NOMO-1 treated with dmso at 0.1 percent for 144 hours (cell line): ENCODE results near the gene LAMA1.
"Not testable (repeated sequence)": the region's sequence is repeated elsewhere in the genome, so short reads cannot be mapped to it uniquely, and the experiment has no call there.

ENCODE experiments used
- DNase-seq: peaks from one replicate; lab custom pipeline; 2025; ENCODE audit not compliant: unreplicated experiment; lab: John Stamatoyannopoulos, UW

LAMA1 gene

DNA sequence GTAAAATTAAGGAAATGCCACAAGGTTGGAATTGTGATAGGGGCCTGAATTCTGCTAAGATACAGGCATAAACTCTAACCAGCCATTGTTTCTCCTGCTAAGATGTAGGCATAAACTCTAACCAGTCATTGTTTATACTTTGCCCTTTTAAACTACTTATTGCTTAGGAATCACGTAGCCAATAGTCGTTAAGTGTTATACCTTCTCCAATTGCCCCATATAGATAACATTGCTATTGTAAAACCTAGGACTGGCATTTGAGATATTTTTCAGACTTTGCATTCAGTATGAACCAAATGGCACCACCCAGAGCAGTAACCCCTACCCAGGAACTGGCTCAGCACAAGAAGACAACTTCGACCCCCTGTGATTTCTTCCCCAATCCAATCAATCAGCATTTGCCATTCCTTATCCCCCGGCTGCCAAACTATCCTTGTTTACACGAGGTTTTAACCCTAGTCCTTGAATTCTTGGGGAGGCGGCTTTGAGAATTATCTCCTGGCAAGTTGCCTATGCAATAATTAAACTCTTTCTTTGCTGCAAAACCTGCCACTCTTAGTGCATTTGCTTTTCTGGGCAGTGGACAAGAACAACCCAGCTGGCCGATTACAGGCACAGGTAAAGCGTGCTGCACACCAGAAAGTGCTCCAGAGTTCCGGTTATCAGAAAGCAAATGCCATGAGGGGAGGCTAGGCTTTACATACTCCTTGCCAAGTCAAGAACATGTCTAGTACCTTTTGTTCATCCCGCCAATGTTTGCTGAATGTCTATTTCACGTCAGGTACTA lies 167.6 kb downstream of the LAMA1 start:
- DNase-seq: no peak

DNA sequence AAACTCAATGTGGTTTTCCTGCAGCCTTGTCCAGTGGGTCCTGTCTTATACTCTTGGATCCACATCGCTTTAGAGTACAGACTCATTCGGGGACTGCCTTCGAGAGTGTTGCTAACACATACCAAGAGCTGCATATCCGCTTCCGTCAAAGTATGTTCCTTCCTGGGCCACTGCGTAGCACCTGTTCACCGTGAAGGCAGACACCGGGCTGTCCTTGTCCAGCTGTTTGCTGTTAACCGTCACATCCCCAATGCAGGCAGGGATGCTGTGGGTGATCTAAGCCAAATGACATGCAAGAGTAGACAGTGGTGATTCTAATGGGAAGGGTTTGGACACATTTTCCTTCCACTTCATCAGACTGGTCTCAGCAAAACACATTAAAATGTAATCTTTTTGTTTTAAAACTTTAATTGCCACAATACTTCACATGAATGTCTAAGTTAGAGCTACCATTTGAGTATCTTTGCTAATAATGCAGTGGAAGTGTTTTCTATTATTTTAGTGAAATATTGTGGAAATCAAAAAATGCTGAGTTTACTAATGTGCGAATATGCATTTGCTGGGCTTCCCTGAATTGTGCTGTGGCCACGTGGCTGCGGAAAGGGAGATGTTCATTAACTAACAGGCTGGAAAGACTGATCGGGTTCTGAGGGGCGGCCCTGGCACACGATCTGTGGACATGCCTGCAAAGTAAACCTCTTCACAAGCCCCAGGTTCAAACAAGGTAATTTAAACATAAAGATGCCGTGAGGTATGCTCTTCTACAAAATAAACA lies 169.1 kb downstream of the LAMA1 start:
- no peak for DNase-seq

DNA sequence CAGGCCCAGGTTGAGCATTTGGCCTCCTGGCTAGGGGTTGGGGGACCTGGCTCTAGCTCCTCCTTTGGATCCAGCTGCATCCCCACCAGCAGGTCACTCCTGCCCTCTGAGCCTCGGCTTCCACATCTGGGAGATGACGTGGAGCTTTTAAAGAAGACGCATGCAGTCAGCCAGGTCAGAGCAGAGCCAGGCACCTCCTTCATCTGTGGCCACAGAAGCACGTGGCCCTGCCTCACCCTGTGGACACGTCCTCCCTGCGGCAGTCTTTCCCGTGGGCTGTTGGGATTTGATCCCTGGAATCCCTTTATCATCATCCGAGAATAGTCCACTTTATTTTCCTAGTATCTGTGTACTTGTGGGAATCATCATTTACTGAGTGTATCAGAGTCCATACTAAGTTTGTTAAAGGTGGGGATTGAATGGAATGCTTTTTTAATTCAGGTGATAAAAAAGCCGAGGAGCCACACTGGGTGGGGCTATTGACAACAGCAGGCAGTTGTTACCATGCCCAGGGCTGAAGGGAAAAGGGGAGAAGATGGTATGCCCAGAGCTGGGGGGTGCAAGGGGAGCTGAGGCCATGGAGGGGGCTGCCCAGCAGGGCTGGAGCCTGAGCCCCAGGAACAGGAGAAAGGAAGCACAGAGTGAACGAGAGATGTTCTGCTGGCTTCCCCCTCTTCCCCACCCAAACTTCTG lies 170.1 kb downstream of the LAMA1 start:
- DNase-seq: no peak

DNA sequence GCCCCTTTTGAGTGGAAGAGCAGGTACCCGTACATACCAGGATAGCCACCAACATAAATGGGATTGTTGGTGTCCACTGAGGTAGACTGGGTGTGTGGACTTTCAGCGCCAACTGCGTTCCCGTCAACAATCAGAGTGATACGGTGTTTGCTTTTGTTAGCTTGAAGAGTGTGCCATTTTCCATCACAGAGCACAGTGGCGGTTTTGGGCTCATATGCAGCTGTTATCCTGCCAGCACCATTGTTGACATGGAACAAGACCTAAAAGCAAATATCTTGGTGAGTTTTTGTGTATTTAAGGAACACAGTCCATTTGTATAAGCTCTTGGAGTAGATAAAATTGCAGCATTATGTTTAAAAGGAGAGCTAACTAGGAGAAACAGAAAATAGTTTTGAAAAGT lies 174.5 kb downstream of the LAMA1 start:
- no peak for DNase-seq

DNA sequence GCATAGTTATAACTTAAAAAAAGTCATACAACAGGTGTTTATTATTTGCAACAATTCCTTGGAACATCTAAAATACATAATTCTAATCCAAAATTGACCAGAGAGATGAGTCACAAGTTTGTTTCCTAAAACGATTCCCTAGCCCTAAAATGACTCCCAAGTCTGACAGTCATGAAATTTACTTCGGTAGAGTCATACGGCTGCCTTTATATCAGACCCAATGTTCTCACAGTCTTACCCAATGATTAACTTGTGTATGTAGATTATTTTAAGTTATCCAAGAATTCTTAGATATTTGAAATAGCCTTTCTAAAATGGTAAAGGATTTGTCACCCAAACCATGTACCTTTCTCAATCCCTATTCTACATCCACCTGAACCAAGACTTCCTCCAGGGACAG lies 174.9 kb downstream of the LAMA1 start:
- DNase-seq: no peak

DNA sequence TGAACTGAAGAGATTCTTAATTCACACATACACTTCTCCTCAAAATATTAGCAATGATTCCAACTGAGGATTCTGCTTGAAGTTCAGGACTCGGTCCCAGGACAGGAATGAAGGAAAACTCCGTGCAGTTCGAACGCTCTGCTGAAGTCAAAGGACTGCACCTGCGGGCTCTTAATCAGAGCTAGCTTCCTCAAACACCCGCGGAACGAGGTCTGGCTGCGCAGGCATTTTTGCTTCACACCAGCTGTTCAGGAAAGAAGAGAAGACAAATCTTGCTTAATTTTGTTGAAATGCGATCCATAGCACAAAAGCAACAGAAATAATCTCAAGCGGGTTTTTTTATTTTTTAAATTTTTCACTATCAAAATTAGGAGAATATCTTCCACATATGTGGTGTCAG lies 175.6 kb downstream of the LAMA1 start:
- DNase-seq: no peak

DNA sequence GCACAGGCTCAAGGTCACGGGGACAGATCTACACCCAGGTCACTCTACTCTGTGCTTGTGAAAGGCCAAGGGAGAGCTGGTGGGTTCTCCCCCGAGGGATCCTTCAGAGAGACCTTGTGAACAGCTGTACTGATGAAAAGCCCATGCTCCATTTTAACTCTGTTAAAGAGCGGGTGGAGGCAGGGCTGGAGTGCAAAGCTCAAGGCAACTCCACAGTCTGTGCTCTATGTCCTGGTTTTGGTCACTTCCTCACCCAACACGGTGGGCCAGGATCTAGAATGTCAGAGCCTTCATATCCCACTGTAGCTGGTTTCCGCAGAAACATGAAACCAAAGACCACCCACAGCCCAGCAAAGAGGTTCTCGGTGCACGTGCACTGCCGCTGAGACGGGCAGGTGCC lies 177.1 kb downstream of the LAMA1 start:
- no peak for DNase-seq

DNA sequence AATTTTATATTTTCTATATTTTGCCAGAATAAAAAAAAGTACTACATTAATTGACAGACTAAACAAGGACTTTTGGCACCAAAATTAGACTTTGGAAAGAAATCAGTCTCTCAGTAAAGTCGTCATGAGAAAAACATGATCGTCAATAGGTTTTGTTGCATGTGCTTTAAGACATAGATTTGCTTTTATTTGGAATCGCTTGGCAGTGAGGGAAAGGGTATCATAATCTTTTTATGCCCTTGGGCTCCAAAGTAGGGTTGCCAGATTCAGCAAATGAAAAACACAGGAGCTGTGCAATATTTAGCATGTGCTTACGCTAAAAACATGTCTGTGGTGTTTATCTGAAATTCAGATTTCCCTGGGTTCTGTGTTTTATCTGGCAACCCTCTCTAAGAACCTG lies 177.6 kb downstream of the LAMA1 start:
- no peak for DNase-seq

DNA sequence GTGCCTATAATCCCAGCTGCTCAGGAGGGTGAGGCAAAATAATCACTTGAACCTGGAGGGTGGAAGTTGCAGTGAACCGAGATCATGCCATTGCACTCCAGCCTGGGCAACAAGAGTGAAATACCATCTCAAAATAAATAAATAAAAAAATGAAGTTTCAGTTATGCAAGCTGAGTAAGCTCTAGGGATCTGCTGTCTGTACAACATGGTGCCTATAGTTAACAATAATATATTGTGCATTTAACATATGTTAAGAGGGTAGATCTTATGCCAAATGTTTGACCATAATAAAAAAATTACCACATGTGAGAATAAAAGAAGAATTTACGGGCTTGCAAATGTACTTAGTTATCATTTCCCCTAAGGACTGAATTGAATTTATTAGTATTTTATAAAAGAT lies 179.2 kb downstream of the LAMA1 start:
- DNase-seq: not testable (repeated sequence)

DNA sequence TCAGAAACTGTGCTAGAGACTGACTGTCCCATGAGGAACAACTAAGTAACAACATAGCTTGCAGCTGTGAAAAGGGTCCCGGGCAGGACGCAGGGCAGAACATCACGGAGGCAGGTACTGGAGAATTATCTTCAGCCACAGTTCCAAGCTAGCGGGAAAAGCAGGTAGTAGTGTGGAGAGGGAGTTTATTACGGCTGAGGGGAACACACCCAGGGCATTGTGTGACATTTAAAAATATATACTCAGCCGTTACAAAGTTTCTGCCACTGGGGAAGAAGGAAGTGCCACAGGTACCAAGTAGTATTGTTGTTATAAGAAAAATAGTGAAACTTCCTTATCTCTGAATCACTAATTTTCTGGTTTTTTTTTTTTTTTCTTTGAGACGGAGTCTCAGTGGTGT lies 179.6 kb downstream of the LAMA1 start:
- DNase-seq: no peak

DNA sequence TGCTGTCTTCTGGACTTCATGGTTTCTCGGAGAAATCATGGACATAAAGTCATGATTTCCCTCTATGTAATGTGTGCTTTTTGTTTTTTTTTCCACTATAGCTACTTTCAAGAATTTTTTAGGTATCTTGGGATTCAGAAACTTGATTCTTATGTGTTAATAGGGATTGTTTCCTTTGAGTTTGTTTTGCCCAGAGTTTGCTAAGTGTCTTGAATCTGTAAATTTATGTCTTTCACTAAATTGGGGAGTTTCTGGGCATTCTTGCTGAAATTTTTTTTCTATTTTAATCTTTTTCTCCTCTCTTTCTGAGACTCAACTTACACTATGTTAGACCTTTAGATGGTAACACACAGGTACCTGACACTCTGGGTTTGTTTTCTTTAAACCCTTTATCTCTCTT lies 182.7 kb downstream of the LAMA1 start:
- no peak for DNase-seq

DNA sequence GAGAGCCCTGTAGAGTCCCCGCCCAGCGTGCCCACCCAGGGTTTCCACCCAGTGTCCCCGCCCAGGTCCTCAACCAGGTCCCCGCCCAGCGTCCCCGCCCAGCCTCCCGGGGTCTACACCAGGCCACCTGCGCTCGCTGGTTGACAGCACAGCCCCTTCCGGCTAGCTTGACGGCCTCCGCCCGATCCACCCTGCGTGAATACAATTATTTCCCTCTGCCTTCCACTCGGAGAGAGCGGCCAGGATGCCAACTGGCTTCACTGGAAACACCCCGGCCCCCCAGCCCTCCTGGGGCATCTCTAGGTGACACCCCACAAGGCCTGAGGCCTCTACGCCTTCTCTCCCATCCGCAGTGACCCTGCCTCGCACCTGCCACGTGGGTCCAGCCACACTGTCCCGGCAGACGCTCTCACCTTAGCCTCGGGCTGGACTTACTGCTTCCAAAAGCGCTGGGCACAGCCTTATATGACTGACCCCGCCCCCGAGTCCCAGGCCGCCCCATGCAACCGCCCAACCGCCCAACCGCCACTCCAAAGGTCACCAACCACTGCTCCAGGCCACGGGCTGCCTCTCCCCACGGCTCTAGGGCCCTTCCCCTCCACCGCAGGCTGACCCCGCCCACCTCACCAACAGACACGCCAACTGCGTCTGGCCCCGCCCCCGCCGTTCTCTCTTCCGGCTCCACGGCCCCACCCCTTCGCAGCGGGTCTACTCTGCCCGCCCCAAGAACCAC lies 188.1 kb downstream of the LAMA1 start:
- DNase-seq: no peak

DNA sequence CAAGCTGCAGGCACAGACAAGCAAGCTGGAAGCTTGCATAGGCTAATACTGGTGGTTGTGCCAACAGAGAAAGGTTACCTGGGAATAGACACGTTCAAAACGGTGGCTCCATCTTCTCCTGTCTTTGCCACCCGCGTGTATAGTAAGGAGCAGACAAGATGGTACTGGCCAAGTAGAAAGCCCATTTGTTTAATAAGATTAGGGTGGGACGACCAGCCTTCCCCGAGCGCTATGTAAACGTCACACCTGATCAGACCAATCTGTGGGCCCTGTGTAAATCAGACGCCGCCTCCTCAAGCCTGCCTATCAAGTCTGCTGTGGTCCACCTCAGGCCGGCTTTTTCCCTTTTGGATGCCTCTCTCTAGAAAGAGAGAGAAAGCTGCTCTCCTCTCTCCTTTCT lies 189.2 kb downstream of the LAMA1 start:
- DNase-seq: no peak

DNA sequence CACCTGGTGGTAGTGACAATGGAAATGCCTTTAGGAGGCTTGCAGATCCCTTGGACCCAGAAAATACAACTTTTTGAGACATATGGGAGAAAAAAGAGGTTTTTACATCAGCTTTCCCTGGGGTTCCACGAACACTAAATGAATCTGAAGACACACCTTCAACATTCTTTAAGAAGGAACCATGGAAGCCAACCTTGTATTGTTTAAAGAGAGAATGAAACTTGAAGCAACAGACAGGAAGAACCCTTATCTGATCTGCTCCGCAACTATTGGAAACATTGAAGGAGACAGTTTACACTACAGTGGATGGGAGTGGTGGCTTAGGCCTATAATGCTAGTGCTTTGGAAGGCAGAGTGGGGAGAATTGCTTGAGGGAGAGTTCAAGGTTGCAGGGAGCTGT lies 190.4 kb downstream of the LAMA1 start:
- no peak for DNase-seq

DNA sequence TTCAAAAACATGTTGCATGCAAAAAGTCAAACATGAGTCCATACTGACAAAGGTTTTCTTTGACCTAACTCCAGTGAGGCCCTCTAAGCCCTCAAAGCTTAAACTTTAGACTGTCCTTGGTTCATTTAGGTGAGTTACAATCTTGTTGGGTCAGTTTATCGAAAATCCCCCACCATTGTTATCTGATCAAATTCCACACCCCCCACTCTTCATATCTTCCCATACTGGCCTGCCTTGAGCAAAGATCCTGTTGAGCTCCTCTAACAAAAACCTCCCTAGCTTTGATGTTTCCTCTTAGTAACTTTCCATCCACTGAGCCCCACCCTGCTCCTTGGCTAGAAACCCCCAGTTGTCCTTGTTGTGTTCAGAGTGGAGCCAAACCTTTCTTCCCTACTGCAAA lies 194.4 kb downstream of the LAMA1 start:
- no peak for DNase-seq

DNA sequence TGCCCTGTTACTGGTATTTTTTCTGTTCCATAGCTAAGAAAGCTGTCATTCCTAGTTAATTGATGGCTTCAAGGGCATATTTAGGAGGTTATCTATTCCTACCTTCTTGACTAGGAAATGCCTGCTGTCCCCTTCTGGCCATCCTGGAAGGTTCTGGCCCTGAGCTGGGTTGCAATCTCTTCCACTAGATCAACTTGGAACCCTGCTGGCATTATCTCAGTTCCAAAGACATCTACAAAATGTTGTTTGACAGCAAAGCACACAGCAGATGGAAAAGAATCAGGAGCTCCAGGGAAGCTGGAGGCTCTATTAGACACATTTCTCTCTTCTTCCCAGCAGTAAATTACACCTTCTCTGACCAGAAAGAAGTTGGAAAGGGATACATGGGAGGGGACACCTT lies 196.0 kb downstream of the LAMA1 start:
- DNase-seq: no peak

DNA sequence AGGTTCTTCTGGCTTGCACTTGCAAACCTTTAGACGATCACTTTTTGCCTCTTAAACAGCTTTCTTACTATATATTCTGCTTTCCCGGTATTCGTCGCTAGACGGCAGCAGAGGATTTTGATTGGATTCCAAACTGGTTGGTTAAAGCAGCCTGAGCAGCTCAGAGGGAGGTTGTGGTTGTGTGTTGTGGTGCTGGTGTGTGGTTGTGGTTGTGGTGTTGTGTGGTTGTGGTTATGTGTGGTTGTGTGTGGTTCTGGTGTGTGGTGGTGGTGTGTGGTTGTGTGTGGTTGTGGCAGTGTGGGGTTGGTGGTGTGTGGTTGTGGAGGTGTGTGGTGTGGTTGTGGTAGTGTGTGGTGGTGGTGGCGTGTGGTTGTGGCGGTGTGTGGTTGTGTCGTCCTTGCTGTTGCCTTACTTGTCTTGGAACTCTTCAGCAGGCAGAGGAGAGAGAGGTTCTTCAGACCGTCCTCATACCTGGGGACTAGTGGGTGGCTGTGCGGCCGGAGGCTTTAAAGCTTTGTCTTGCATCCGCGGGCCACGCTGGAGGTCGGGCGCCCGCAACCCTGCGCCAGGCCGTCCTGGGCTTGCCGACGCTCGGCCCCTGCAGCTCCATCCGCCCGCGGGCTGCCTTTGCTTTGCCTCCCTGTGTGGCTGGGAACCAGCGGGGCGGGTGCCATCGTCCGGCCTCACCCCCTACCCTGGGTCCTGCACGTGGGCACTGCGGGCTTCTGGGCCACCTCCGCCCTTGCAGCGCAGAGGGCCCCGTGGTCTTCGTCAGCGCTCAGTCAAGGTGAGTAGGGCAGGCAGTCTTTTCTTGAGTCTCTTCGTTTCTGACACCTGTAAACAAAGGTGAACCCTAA lies 197.3 kb downstream of the LAMA1 start:
- DNase-seq: peak; percentile 2

DNA sequence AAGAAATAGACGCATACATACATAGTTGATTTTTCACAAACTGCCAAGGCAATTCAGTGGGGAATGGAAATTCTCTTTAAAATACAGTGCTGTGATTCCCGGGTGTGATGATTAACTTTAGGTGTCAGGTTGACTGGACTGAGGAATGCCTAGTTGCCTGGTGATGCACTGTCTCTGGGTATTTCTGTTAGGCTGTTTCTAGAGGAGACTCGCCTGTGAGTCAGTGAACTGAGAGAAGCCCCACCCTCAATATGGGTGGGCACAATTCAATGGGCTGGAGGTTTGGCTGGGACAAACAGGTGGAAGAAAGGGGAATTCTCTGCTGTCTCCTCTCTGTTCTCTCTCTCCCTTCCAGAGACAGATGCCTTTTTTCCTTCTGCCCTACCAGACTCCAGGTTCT lies 200.5 kb downstream of the LAMA1 start:
- no peak for DNase-seq

DNA sequence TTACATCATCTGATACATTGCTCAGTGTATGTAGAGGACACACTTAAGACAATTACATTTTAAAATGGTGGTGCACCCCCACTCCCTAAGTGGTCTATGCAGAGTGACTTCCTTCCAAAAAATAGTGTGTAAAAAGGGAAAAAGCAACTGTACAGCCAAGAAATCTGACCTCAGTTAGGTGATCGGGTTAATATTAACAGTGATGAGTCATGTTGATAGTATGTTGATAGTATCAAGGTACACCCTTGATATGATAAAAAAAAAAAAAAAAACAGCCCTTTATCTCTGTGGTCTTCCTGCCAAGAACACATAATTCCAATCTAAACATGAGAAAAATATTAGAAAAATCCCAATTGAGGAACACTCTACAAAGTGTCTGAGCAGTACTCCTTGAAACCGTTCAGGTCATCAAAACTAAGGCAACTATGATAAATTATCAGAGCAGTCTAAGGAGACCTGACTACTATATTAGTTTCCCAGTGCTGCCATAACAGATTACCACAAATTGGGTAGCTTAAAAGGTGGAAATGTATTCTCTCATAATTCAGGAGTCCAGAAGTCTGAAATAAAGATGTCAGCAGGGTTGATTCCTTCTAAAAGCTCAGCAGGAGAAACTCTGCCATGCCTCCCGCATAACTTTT lies 216.2 kb downstream of the LAMA1 start:
- DNase-seq: no peak

DNA sequence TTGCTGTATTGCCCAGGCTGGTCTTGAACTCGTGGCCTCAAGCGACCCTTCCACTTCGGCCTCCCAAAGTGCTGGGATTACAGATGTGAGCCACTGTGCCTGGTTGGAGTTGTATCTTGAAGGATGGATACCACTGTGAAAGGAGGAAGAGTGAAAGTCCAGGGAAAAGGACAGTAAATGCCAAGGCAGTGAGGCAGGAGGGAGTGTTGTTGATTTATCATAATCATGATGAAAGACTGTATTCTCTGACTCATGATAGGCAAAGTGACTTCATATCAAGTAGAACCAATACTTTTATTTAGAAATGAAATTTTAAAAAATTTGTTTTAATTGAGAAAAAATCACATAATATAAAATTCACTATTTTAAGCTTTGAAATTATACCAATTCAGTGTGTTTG lies 225.8 kb downstream of the LAMA1 start:
- DNase-seq: no peak
